ENCODE measurements around the gene VSTM2L. TPM values are rescaled to one million over a fixed set of nuclear protein-coding genes. Genes with fewer than 3 reads are reported as not detected.
A peak's percentile ranks its signal among the peaks of the same experiment; 100 is the strongest.

VSTM2L gene
- total and polyA plus RNA-seq, 2 of the 13 experiments (the other 11 are each of a cell fraction or from before 2014, with no cell fraction given): not detected

DNA sequence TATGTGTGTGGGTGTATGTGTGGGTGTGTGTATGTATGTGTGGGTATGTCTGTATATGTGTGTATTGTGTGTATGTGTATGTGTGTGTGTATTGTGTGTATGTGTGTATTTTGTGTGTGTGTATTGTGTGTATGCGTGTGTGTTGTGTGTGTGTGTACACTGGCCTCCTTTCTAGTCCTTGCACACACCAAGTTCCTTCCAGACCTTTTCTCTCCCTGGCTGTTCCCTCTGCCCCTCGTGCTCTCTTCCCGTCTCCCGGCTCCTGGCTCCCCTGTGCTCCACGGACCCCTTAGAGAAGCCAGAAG is 11.4 kb downstream of the VSTM2L start:
- H3K9ac ChIP-seq (ENCODE audit: insufficient read depth, low read depth, low read length): no peak overlapping the region
- no peaks in the 10 kb centered on the region for H3K79me2 ChIP-seq (ENCODE audit: insufficient read depth, low read length)
- H3K27ac ChIP-seq (ENCODE audit: extremely low read length, insufficient read depth, low read length): no peak overlapping the region
- intact Hi-C loops (cut with micrococcal nuclease; ENCODE audit: unreplicated experiment): no loop called here
- H2AFZ ChIP-seq (ENCODE audit: low read length): no peak overlapping the region
- no peaks in the 10 kb centered on the region for H3K36me3 ChIP-seq (replicated peaks in 1 of 2; ENCODE audit: control insufficient read depth in 1 of 2, insufficient read depth in 2 of 2, low read length in 2 of 2)
- ATAC-seq: no peak
- H3K4me3 ChIP-seq (replicated peaks in 1 of 3; ENCODE audit: insufficient read depth in 1 of 3, low read depth in 2 of 3, low read length in 3 of 3): peak overlapping the region in 2 of 3 experiments; percentile 49 to 72; a peak in 4 of 6 replicates
- ChIA-PET CTCF (ENCODE audit: low intra/inter-chr PET ratio, low total read pairs) (no interaction called here), POLR2A (interaction anchor here (1.2 to 1.4 kb wide), 2 partner anchors 36 to 73 kb away, joined by 3 to 5 read pairs; no protein-coding TSS in a partner anchor)
- H4K20me1 ChIP-seq (ENCODE audit: insufficient read depth, low read length): no peaks in the 10 kb centered on the region
- H3K4me1 ChIP-seq (ENCODE audit: insufficient read depth, low read length): peaks cover 30% of the 10 kb centered on the region
- no TSS peak for BruUV-seq (replicated peaks)
- WGBS (ENCODE audit: low lambda C conversion rate): 28% methylated on average over 5 of the region's 5 CpGs
- in situ Hi-C loops (cut with HindIII; ENCODE audit: extremely low pct_ligation_motif_present, low pct_unique_long_range_greater_than_20kb): no loop called here
- no peak for FAIRE-seq
- peaks cover 20 to 88% of the 10 kb centered on the region in 2 experiments for H3K27me3 ChIP-seq (ENCODE audit: control insufficient read depth in 1 of 2, insufficient read depth in 2 of 2, low read length in 2 of 2)
- peak overlapping the region; percentile 92 for H3K4me2 ChIP-seq (ENCODE audit: low read depth, low read length)
- H3K9me3 ChIP-seq (ENCODE audit: low read length): no peaks in the 10 kb centered on the region
- no peak for DNase-seq (ENCODE audit: low spot score)
- TF ChIP-seq HCFC1 (IDR thresholded peaks at IDR 0.05; ENCODE audit: low read depth, low read length): no peak
- 0 out of 2 replicates have a peak, but pooled peaks have one; percentile 3 for TF ChIP-seq PITX1 (CRISPR knock-in tag; IDR thresholded peaks at IDR 0.05)
- TF ChIP-seq, protein P1, sequence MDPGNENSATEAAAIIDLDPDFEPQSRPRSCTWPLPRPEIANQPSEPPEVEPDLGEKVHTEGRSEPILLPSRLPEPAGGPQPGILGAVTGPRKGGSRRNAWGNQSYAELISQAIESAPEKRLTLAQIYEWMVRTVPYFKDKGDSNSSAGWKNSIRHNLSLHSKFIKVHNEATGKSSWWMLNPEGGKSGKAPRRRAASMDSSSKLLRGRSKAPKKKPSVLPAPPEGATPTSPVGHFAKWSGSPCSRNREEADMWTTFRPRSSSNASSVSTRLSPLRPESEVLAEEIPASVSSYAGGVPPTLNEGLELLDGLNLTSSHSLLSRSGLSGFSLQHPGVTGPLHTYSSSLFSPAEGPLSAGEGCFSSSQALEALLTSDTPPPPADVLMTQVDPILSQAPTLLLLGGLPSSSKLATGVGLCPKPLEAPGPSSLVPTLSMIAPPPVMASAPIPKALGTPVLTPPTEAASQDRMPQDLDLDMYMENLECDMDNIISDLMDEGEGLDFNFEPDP (CRISPR knock-in tag; conservative IDR thresholded peaks at IDR 0.05): 0 out of 2 replicates have a peak, but pooled peaks have one; percentile 10
- TF ChIP-seq, protein P2, sequence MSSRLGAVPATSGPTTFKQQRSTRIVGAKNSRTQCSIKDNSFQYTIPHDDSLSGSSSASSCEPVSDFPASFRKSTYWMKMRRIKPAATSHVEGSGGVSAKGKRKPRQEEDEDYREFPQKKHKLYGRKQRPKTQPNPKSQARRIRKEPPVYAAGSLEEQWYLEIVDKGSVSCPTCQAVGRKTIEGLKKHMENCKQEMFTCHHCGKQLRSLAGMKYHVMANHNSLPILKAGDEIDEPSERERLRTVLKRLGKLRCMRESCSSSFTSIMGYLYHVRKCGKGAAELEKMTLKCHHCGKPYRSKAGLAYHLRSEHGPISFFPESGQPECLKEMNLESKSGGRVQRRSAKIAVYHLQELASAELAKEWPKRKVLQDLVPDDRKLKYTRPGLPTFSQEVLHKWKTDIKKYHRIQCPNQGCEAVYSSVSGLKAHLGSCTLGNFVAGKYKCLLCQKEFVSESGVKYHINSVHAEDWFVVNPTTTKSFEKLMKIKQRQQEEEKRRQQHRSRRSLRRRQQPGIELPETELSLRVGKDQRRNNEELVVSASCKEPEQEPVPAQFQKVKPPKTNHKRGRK (CRISPR knock-in tag; IDR thresholded peaks at IDR 0.05): no peak
- TF ChIP-seq, protein P3, sequence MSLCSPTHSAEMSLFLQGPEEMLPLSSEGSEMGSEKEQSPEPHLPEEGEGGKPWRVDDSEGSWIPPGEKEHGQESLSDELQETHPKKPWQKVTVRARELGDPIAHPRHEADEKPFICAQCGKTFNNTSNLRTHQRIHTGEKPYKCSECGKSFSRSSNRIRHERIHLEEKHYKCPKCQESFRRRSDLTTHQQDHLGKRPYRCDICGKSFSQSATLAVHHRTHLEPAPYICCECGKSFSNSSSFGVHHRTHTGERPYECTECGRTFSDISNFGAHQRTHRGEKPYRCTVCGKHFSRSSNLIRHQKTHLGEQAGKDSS (CRISPR knock-in tag; IDR thresholded peaks at IDR 0.05; ENCODE audit: borderline replicate concordance, low read depth): peak; percentile 14; the same call in 1 of the 2 replicates
- TF ChIP-seq, protein P4, sequence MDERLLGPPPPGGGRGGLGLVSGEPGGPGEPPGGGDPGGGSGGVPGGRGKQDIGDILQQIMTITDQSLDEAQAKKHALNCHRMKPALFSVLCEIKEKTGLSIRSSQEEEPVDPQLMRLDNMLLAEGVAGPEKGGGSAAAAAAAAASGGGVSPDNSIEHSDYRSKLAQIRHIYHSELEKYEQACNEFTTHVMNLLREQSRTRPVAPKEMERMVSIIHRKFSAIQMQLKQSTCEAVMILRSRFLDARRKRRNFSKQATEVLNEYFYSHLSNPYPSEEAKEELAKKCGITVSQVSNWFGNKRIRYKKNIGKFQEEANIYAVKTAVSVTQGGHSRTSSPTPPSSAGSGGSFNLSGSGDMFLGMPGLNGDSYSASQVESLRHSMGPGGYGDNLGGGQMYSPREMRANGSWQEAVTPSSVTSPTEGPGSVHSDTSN (CRISPR knock-in tag; IDR thresholded peaks at IDR 0.05): no peak
- 0 out of 2 replicates have a peak, but pooled peaks have one; percentile 38 for TF ChIP-seq ZZZ3 (CRISPR knock-in tag; IDR thresholded peaks at IDR 0.05; ENCODE audit: borderline replicate concordance)
- TF ChIP-seq, protein P5, sequence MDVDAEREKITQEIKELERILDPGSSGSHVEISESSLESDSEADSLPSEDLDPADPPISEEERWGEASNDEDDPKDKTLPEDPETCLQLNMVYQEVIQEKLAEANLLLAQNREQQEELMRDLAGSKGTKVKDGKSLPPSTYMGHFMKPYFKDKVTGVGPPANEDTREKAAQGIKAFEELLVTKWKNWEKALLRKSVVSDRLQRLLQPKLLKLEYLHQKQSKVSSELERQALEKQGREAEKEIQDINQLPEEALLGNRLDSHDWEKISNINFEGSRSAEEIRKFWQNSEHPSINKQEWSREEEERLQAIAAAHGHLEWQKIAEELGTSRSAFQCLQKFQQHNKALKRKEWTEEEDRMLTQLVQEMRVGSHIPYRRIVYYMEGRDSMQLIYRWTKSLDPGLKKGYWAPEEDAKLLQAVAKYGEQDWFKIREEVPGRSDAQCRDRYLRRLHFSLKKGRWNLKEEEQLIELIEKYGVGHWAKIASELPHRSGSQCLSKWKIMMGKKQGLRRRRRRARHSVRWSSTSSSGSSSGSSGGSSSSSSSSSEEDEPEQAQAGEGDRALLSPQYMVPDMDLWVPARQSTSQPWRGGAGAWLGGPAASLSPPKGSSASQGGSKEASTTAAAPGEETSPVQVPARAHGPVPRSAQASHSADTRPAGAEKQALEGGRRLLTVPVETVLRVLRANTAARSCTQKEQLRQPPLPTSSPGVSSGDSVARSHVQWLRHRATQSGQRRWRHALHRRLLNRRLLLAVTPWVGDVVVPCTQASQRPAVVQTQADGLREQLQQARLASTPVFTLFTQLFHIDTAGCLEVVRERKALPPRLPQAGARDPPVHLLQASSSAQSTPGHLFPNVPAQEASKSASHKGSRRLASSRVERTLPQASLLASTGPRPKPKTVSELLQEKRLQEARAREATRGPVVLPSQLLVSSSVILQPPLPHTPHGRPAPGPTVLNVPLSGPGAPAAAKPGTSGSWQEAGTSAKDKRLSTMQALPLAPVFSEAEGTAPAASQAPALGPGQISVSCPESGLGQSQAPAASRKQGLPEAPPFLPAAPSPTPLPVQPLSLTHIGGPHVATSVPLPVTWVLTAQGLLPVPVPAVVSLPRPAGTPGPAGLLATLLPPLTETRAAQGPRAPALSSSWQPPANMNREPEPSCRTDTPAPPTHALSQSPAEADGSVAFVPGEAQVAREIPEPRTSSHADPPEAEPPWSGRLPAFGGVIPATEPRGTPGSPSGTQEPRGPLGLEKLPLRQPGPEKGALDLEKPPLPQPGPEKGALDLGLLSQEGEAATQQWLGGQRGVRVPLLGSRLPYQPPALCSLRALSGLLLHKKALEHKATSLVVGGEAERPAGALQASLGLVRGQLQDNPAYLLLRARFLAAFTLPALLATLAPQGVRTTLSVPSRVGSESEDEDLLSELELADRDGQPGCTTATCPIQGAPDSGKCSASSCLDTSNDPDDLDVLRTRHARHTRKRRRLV (CRISPR knock-in tag; IDR thresholded peaks at IDR 0.05): 0 out of 2 replicates have a peak, but pooled peaks have one; percentile 22
- no peak for TF ChIP-seq HOXD1 (CRISPR knock-in tag; IDR thresholded peaks at IDR 0.05)
- TF ChIP-seq, protein P6, sequence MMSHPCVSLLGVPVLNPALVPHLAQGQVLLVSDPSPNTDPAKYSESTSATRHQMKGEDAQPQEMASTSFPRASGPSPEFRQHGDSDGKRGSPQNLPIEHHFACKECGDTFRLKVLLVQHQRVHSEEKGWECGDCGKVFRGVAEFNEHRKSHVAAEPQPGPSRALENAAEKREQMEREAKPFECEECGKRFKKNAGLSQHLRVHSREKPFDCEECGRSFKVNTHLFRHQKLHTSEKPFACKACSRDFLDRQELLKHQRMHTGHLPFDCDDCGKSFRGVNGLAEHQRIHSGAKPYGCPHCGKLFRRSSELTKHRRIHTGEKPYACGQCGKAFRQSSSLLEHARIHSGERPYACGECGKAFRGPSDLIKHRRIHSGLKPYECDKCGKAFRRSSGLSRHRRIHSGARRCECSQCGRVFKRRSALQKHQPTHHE (CRISPR knock-in tag; IDR thresholded peaks at IDR 0.05; ENCODE audit: borderline replicate concordance): no peak
- peak; percentile 9 for TF ChIP-seq CBX1 (IDR thresholded peaks at IDR 0.05; ENCODE audit: low read depth)
- TF ChIP-seq NONO (IDR thresholded peaks at IDR 0.05): no peak
- no peak for TF ChIP-seq NONO (CRISPR knock-in tag; conservative IDR thresholded peaks at IDR 0.05)

Data from HepG2 (cell line).